Right atrium auricular region (tissue), 2 donors: ENCODE measurements around the gene F5. TPM values are rescaled to one million over a fixed set of nuclear protein-coding genes. Genes with fewer than 3 reads are reported as not detected.

Experiments used
- DNase-seq: peaks from one replicate; pipeline ENCODE4 v3.0.0-alpha.2; 2019; ENCODE audit warnings: low spot score
- H3K27ac ChIP-seq, 2 donors: fragments of 200-600 bp; sonication (generic); 1 replicate in 1 of 2; 2 replicates in 1 of 2; pipeline ENCODE4 v1.5.1; 2016 to 2019
- H3K27me3 ChIP-seq, 2 donors: fragments of 200-600 bp; sonication (generic); one replicate each; pipeline versions ENCODE4 v1.5.1 to v1.6.0; 2017 to 2019
- H3K36me3 ChIP-seq: fragments of 200-600 bp; sonication (generic); one replicate; pipeline ENCODE4 v1.5.1; 2016
- H3K4me1 ChIP-seq, 2 donors: fragments of 200-600 bp; sonication (generic); one replicate each; pipeline versions ENCODE4 v1.5.1 to v1.6.0; 2017 to 2019
- H3K4me3 ChIP-seq, 2 donors: fragments of 200-600 bp; sonication (generic); 1 replicate in 1 of 2; 2 replicates in 1 of 2; pipeline ENCODE4 v1.5.1; 2017 to 2019; ENCODE audit warnings: mild to moderate bottlenecking in 1 of 2, moderate library complexity in 1 of 2
- H3K9me3 ChIP-seq, 2 donors: fragments of 200-600 bp; sonication (generic); one replicate each; pipeline ENCODE4 v1.5.1; 2019
- total RNA-seq, 2 donors: library from RNA; depleted of rRNA; stranded (reverse); fragments of >200 nt; gene quantifications; one replicate each; pipeline ENCODE4 v1.1.0, GENCODE V29; 2016
- TF ChIP-seq, protein P1 (sequence below), 2 donors: fragments of 200-600 bp; sonication (generic); IDR thresholded peaks; one replicate each; pipeline ENCODE4 v1.5.1; 2019; ENCODE audit warnings: antibody characterized with exemption in 2 of 2

Gene F5
- total RNA-seq, 2 donors from 2014 or later = 4.9 to 55.5 TPM

DNA sequence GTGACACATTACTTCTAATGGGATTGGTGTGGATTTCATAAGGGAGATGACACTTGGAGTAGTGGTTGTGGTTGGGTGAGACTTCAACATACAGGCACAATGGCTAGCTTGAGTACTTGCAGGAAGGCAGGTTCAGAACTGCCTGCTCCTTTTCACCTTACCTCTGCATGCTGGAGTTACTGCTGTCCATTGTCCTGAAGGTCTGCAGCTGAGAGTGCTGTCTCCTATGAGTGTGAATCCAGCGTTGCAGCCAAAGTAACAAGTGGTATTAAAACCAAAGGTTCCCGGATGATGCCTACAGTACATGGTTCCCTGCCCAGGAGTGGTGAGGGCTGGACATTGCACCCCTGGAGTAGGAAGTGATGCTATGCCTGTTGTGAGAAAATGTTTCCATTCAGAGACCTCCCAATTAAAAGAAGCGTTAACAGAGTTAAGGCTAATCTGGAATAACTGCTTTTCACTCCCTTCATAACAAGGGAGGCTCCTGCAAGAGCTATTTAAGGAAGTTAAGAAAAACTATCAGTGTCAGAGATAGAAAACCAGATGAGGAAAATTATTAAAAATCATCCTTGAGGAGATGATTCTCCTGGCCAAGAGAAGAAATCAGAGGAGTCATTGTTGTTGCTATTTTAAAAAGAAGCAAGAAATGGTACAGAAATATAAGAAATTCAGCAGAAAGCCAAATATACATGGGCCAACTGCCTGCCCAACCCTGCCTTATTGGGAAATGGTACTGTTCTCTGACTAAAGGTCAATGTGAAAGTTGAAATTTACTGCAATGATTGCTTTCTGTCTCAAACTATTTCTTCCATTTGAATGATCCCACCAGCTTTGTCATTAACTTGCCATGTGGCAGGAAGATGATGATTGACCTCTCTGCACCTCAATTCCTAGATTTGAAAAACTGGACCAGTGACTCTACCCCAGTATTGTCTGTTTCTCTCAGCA is 9.8 kb upstream of the F5 start:
- Histone ChIP-seq H3K4me3 (no peak overlapping the region), H3K36me3 (no peaks in the 10 kb centered on the region), H3K27ac (no peak overlapping the region), H3K4me1 (no peaks in the 10 kb centered on the region), H3K27me3 (no peaks in the 10 kb centered on the region), H3K9me3 (no peaks in the 10 kb centered on the region)
- no peak for DNase-seq
- TF ChIP-seq, protein P1, sequence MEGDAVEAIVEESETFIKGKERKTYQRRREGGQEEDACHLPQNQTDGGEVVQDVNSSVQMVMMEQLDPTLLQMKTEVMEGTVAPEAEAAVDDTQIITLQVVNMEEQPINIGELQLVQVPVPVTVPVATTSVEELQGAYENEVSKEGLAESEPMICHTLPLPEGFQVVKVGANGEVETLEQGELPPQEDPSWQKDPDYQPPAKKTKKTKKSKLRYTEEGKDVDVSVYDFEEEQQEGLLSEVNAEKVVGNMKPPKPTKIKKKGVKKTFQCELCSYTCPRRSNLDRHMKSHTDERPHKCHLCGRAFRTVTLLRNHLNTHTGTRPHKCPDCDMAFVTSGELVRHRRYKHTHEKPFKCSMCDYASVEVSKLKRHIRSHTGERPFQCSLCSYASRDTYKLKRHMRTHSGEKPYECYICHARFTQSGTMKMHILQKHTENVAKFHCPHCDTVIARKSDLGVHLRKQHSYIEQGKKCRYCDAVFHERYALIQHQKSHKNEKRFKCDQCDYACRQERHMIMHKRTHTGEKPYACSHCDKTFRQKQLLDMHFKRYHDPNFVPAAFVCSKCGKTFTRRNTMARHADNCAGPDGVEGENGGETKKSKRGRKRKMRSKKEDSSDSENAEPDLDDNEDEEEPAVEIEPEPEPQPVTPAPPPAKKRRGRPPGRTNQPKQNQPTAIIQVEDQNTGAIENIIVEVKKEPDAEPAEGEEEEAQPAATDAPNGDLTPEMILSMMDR (IDR thresholded peaks at IDR 0.05) = no peak

DNA sequence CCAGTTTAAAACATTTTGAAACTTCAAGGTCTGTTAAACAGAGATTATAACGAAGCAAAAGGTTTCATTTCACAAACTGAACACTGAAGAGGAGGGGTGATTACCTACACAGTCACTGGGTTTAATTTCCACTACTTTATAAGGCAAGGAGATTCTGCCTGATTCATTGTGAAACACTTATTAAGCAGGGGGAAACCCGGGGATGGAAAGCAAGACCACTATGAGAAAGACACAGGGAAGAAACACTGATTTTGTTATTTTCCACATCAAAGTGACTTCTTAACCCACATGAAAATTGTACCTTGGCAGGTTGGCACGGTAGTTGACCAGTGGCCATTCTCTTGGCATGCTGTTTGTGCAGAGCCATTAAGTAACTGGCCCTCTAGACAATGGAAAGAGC is 8.1 kb upstream of the F5 start:
- Histone ChIP-seq H3K9me3 (no peaks in the 10 kb centered on the region), H3K4me3 (no peak overlapping the region), H3K27me3 (no peaks in the 10 kb centered on the region), H3K36me3 (no peaks in the 10 kb centered on the region), H3K4me1 (no peaks in the 10 kb centered on the region), H3K27ac (no peak overlapping the region)
- TF ChIP-seq, protein P1 (IDR thresholded peaks at IDR 0.05) = no peak
- DNase-seq = no peak

DNA sequence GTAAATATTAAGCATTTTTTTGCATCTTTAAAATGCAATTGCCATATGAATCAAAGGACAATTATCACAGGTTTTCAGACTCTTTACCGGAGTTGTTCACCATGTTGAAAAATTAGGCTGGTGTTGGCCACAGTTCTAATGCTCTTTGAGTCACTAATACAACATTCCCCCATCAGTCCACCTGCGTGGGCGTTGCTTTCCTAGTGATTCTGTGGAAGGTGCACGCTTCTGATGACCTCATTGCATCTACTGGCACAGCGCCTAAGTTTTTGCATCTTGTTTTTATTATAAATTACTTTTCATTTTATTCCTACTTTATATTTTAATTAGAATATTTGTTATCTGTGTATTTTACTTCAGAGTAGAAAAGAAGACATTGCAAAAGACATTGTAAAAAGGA is 4.7 kb upstream of the F5 start:
- Histone ChIP-seq H3K27me3 (no peaks in the 10 kb centered on the region), H3K27ac (no peak overlapping the region), H3K4me1 (peaks cover 0 to 11% of the 10 kb centered on the region in 2 donors), H3K36me3 (no peaks in the 10 kb centered on the region), H3K4me3 (no peak overlapping the region), H3K9me3 (no peaks in the 10 kb centered on the region)
- TF ChIP-seq, protein P1 (IDR thresholded peaks at IDR 0.05) = no peak
- DNase-seq = no peak

DNA sequence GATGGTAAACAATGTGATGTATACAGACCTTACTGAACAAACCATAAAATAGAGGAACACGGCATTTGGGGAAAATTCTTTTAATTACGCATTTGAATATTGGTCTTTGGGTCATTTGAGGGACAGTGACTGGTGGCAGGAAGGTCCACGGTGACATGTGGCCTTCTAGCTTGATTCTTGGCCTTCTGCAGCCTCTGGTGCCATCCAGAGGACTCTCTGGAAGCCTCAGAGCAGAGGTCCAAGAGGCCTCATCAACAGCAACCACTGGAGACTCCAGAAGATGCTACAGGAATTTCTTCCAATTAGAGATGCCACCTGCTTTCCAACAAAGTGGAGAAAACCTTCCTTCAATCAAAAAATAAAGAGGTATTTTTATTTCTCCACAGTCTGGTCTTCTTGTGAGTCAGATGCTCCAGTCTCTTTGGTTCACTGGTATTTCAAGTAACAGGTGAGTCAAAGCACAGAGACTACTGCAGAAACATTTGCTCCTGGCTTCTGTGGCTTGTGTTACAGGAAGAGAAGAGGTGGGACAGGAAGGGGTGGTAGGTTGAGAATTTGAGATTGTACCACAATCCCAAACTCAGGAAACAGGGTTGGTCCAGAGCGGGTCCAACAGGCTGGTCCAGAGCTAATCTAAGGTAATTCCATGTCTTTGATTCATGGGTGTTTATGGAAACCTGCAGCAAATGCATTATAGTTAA is 2.7 kb upstream of the F5 start:
- Histone ChIP-seq H3K9me3 (no peaks in the 10 kb centered on the region), H3K4me3 (no peak overlapping the region), H3K36me3 (no peaks in the 10 kb centered on the region), H3K27ac (no peak overlapping the region), H3K4me1 (peaks cover 0 to 11% of the 10 kb centered on the region in 2 donors), H3K27me3 (no peaks in the 10 kb centered on the region)
- no peak for DNase-seq
- TF ChIP-seq, protein P1 (IDR thresholded peaks at IDR 0.05) = no peak

DNA sequence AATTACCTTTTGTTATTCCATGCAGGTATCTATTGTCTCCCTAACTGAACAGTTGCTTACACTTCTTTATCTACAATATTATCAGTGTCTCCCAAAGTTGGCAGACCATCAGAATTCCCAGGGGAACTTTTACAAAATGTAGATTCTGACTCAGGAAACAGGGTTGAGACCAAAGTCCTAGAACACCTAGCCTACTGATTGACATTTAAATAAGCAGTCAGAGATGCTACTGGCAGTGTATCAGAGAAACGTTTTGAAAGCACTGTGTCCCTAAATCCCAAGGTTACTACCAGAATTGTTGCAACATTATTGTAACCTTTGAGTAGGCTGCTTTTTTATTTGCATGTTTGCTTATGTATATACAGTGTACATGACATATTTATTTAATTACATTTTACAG is 1.8 kb upstream of the F5 start:
- Histone ChIP-seq H3K4me1 (peaks cover 0 to 11% of the 10 kb centered on the region in 2 donors), H3K4me3 (no peak overlapping the region), H3K36me3 (no peaks in the 10 kb centered on the region), H3K27me3 (no peaks in the 10 kb centered on the region), H3K27ac (no peak overlapping the region), H3K9me3 (no peaks in the 10 kb centered on the region)
- DNase-seq = no peak
- TF ChIP-seq, protein P1 (IDR thresholded peaks at IDR 0.05) = no peak
